Natural killer cell (primary cell): ENCODE data around the gene PLAA. TPM values are rescaled to one million over a fixed set of nuclear protein-coding genes. Genes with fewer than 3 reads are reported as not detected.

Source experiments
- ATAC-seq, 3 donors: fragments of 150-1000 bp in 2 of 3; fragments of 200-7000 bp in 1 of 3; cut with Tn5 transposase; 1 replicate in 1 of 3; 2 replicates in 2 of 3; pipeline ENCODE4 v1.10.0; 2021; ENCODE audit warnings: mild to moderate bottlenecking in 2 of 3, moderate library complexity in 2 of 3
- DNase-seq, 2 donors: peaks; one replicate each; pipeline versions ENCODE4 v3.0.0 to v3.0.0-alpha.2; 2013 to 2021; ENCODE audit warnings: mixed read lengths in 1 of 2
- H3K27ac ChIP-seq: one replicate; pipeline ENCODE4 v1.5.1; 2013; ENCODE audit warnings: mild to moderate bottlenecking, low read length
- H3K27me3 ChIP-seq: one replicate; pipeline ENCODE4 v1.6.1; 2013; ENCODE audit warnings: low read length; ENCODE audit not compliant: control insufficient read depth, insufficient read depth
- H3K36me3 ChIP-seq: one replicate; pipeline ENCODE4 v1.6.1; 2013; ENCODE audit warnings: low read length; ENCODE audit not compliant: control insufficient read depth, insufficient read depth
- H3K4me1 ChIP-seq: one replicate; pipeline ENCODE4 v1.6.1; 2013; ENCODE audit warnings: low read length; ENCODE audit not compliant: control insufficient read depth, insufficient read depth
- H3K4me3 ChIP-seq: one replicate; pipeline ENCODE4 v1.5.1; 2013; ENCODE audit warnings: low read length
- H3K9me3 ChIP-seq: one replicate; pipeline ENCODE4 v1.6.1; 2013; ENCODE audit warnings: low read length; ENCODE audit not compliant: control insufficient read depth, insufficient read depth
- H3K27ac Mint-ChIP-seq, 2 donors: one replicate each; pipeline ENCODE4 v1.8.0; 2022; ENCODE audit warnings: mild to moderate bottlenecking in 2 of 2, mixed read lengths in 2 of 2, moderate library complexity in 1 of 2
- H3K27me3 Mint-ChIP-seq, 2 donors: one replicate each; pipeline ENCODE4 v1.8.0; 2022; ENCODE audit warnings: low read depth in 2 of 2, mixed read lengths in 2 of 2
- H3K36me3 Mint-ChIP-seq: one replicate; pipeline ENCODE4 v1.8.0; 2022; ENCODE audit warnings: mixed read lengths
- H3K4me1 Mint-ChIP-seq, 2 donors: one replicate each; pipeline ENCODE4 v1.8.0; 2022; ENCODE audit warnings: mixed read lengths in 2 of 2
- H3K4me3 Mint-ChIP-seq: one replicate; pipeline ENCODE4 v1.8.0; 2022; ENCODE audit warnings: mild to moderate bottlenecking, moderate library complexity, mixed read lengths
- H3K9me3 Mint-ChIP-seq, 2 donors: one replicate each; pipeline ENCODE4 v1.8.0; 2022; ENCODE audit warnings: mixed read lengths in 2 of 2
- CTCF ChIP-seq: fragments of 200-600 bp; IDR thresholded peaks from one replicate; pipeline ENCODE4 v1.8.0; 2022; ENCODE audit warnings: antibody characterized with exemption
- WGBS: methylation state at CpG from one replicate; pipeline ENCODE4 v1.1.7; 2013; ENCODE audit warnings: missing lambda C conversion rate; ENCODE audit not compliant: insufficient coverage; 5-methylcytosine and 5-hydroxymethylcytosine counted together
- intact Hi-C: fragments of 100-400 bp; cut with micrococcal nuclease; formaldehyde crosslinking; loops from one replicate; pipeline ENCODE4 v1.14.2; 2022
- total RNA-seq, 4 donors: library from RNA; stranded (reverse); fragments of 120-200 nt in 1 of 4; gene quantifications; one replicate each; pipeline versions ENCODE4 v1.2.3 to v1.2.4, GENCODE V29; 2013 to 2022

PLAA gene
- total RNA-seq, 3 donors from 2014 or later (not counting 1 experiment from before 2014, with no cell fraction given) = 38.1 to 51.2 (median 45.5) TPM

GRCh38 chr9:26955222-26955903, 8.3 kb upstream of the PLAA start:
- DNase-seq (peak in 1 of 2 donors; percentile 25), ATAC-seq (no peak)
- peak overlapping the region; percentile 84 to 89 for H3K27ac Mint-ChIP-seq
- H3K4me1 Mint-ChIP-seq = peaks cover 19 to 20% of the 10 kb centered on the region in 2 donors
- no peaks in the 10 kb centered on the region for H3K27me3 ChIP-seq
- H3K27me3 Mint-ChIP-seq = no peaks in the 10 kb centered on the region
- H3K4me1 ChIP-seq = peaks cover 11% of the 10 kb centered on the region
- H3K36me3 ChIP-seq = no peaks in the 10 kb centered on the region
- H3K9me3 Mint-ChIP-seq = no peaks in the 10 kb centered on the region
- no peaks in the 10 kb centered on the region for H3K9me3 ChIP-seq
- intact Hi-C loops = no loop called here
- peak overlapping the region; percentile 71 for H3K27ac ChIP-seq
- no peak for TF ChIP-seq CTCF
- peak overlapping the region; percentile 87 for H3K4me3 Mint-ChIP-seq
- H3K4me3 ChIP-seq = peak overlapping the region; percentile 60
- H3K36me3 Mint-ChIP-seq = no peaks in the 10 kb centered on the region
- whole genome bisulfite sequencing = 55% methylated on average over 3 of the region's 4 CpGs

- intact Hi-C loops = no loop called here
- no peaks in the 10 kb centered on the region for H3K36me3 Mint-ChIP-seq
- peaks cover 11% of the 10 kb centered on the region for H3K4me1 ChIP-seq
- no peak overlapping the region for H3K4me3 ChIP-seq
- no peaks in the 10 kb centered on the region for H3K9me3 Mint-ChIP-seq
- H3K4me3 Mint-ChIP-seq = peak overlapping the region; percentile 75
- DNase-seq (peak in 1 of 2 donors; percentile 32), ATAC-seq (peak in 1 of 3 donors; percentile 11)
- no peaks in the 10 kb centered on the region for H3K9me3 ChIP-seq
- peaks cover 19 to 20% of the 10 kb centered on the region in 2 donors for H3K4me1 Mint-ChIP-seq
- no peak overlapping the region for H3K27ac ChIP-seq
- WGBS = 45% methylated on average over 3 of the region's 3 CpGs
- peaks cover 0 to 2% of the 10 kb centered on the region in 2 donors for H3K27me3 Mint-ChIP-seq
- H3K27ac Mint-ChIP-seq = peak overlapping the region in 1 of 2 donors; percentile 54
- H3K27me3 ChIP-seq = no peaks in the 10 kb centered on the region
- no peaks in the 10 kb centered on the region for H3K36me3 ChIP-seq
- no peak for TF ChIP-seq CTCF
These were observed 7.0 kb upstream of the PLAA start for GRCh38 chr9:26954050-26954508.

- Histone ChIP-seq H3K4me3 (no peak overlapping the region), H3K27ac (no peak overlapping the region), H3K27me3 (no peaks in the 10 kb centered on the region), H3K4me1 (peaks cover 12% of the 10 kb centered on the region), H3K36me3 (no peaks in the 10 kb centered on the region), H3K9me3 (no peaks in the 10 kb centered on the region)
- Mint-ChIP-seq H3K4me1 (peaks cover 24 to 25% of the 10 kb centered on the region in 2 donors), H3K27me3 (peaks cover 0 to 7% of the 10 kb centered on the region in 2 donors), H3K36me3 (no peaks in the 10 kb centered on the region), H3K9me3 (no peaks in the 10 kb centered on the region), H3K4me3 (no peak overlapping the region), H3K27ac (no peak overlapping the region)
- 96% methylated on average over 2 of the region's 3 CpGs for WGBS
- ATAC-seq (no peak), DNase-seq (no peak)
- intact Hi-C loops = no loop called here
- no peak for TF ChIP-seq CTCF
These were observed 4.8 kb upstream of the PLAA start for GRCh38 chr9:26951794-26952193.

- no peak for TF ChIP-seq CTCF
- Mint-ChIP-seq H3K9me3 (no peaks in the 10 kb centered on the region), H3K27me3 (peaks cover 0 to 7% of the 10 kb centered on the region in 2 donors), H3K4me3 (no peak overlapping the region), H3K27ac (no peak overlapping the region), H3K36me3 (no peaks in the 10 kb centered on the region), H3K4me1 (peaks cover 25 to 27% of the 10 kb centered on the region in 2 donors)
- Histone ChIP-seq H3K27me3 (no peaks in the 10 kb centered on the region), H3K4me1 (peaks cover 15% of the 10 kb centered on the region), H3K36me3 (no peaks in the 10 kb centered on the region), H3K27ac (no peak overlapping the region), H3K9me3 (no peaks in the 10 kb centered on the region), H3K4me3 (no peak overlapping the region)
- no peak for DNase-seq
- 86% methylated on average over 1 of the region's 1 CpG for WGBS
- ATAC-seq = no peak
- intact Hi-C loops = no loop called here
These were observed 3.5 kb upstream of the PLAA start for GRCh38 chr9:26950521-26950920.
